ENCODE data around the gene MOB1B.

The MOB1B gene

DNA sequence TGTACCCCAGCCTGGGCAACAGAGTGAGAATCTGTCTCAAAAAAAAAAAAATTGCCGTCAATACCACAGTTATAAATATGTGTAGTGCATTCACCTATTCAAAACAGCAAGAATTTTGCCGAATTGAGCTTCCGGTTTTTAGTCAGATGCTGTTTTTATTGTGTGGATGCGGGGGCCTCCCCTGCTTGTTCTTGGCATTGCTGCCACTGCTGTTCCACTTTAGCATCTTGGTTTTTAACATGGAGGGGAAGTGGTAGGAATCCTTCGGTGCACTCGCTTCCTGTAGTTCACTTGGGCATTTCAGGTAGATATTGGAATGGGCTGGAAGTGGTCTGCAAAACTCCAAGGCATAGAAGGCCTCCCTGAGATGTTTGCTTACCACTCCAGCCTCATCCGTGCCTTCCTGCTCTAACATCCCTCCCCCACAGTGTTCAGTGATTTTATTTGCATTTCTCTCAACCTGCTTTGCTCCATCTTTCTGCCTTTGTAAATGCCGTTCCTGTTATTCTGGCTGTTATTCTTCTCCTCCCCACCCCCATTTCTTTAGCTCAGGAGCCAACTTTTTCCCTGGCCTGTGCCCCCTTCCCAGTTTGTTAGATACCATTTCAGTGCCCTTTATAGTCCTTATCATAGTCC, 25.5 kb downstream of the MOB1B start:
- peak overlapping the region; percentile 1 for H3K4me3 Mint-ChIP-seq
- no peaks in the 10 kb centered on the region for H3K27me3 Mint-ChIP-seq
- H3K4me1 Mint-ChIP-seq: peaks cover 52% of the 10 kb centered on the region
- peak overlapping the region; percentile 59 for H3K27ac Mint-ChIP-seq
- H3K36me3 Mint-ChIP-seq (ENCODE audit: low read depth): peaks cover 4% of the 10 kb centered on the region
- DNase-seq: peak; percentile 16
- peak; percentile 33 for ATAC-seq
- peaks cover under 1% of the 10 kb centered on the region for H3K9me3 Mint-ChIP-seq

DNA sequence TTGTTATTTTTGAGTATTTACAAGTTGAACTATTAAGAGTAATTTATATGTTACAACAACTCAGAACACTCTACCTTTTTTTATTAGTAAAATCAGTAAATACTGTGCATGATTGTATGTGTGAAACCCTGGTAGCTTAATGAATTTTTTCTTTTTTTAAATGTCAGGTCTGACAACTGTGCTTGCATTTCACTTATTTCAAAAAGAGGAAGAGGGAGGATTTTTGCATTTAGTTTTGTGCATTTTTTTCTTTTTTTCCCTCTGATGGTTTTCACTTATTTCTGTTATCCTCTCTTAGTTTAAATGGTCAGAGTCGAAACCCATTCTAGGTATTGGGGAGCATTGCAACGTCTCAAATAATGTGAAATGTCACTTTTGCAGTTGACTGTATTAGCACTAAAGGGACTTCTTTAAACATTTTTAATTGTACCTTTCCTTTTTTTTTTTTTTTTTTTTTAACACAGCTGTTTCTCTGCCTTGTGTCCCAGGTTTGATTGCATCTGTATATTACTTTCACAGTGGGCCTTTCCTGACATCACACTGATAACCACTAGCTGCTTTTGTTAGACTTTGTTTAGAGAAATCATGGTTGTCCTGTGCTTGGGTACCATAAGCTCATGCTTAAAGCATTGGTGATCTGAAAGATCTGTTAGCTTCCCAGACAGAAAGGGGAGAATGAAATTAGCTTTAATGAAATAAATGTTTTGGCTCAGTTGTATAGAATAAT, 28.5 kb downstream of the MOB1B start:
- H3K36me3 Mint-ChIP-seq (ENCODE audit: low read depth): peaks cover 6% of the 10 kb centered on the region
- no peak overlapping the region for H3K27ac Mint-ChIP-seq

DNA sequence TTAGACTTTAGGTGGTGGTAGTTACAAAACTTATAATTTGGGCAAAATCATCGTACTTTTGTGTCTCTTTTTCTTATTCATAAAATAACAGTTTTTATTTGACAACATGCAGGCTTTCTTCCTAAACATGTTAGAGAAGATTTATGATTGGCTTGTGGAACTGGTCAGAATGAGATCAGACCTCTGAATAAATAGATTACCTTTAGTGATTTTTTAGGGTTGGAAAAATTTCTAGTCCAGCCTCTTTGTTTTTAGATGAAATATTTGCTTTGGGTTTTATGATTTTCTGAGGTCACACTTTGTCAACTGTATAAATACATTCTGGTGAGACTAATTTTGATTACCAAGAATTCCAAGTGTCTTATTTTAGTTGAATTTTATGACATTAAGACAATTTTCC, 29.2 kb downstream of the MOB1B start:
- Mint-ChIP-seq H3K4me1 (peaks cover 38% of the 10 kb centered on the region), H3K27me3 (no peaks in the 10 kb centered on the region), H3K36me3 (ENCODE audit: low read depth) (peaks cover 7% of the 10 kb centered on the region), H3K9me3 (peaks cover 4% of the 10 kb centered on the region), H3K4me3 (no peak overlapping the region), H3K27ac (no peak overlapping the region)
- ATAC-seq (no peak), DNase-seq (no peak)

More for the DNA sequence above, 28.5 kb downstream of the MOB1B start:
- H3K4me3 Mint-ChIP-seq: no peak overlapping the region
- peaks cover 4% of the 10 kb centered on the region for H3K9me3 Mint-ChIP-seq
- H3K4me1 Mint-ChIP-seq: peaks cover 40% of the 10 kb centered on the region
- ATAC-seq (no peak), DNase-seq (no peak)
- H3K27me3 Mint-ChIP-seq: no peaks in the 10 kb centered on the region

DNA sequence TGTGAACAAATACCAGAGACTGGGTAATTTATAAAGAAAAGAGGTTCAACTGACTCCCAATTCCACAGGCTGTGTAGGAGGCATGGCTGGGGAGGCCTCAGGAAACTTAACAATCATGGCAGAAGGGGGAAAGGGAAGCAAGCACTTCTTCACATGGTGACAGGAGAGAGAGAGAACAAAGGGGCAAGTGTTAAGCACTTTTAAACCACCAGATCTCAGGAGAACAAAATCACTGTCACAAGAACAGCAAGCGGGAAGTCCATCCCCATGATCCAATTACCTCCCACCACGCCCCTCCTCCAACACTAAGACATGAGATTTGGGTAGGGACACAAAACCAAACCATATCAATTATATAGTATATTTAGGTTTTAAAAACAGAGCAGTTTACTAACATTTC, 30.8 kb downstream of the MOB1B start:
- no peak for ATAC-seq
- H3K27ac Mint-ChIP-seq: no peak overlapping the region
- H3K27me3 Mint-ChIP-seq: no peaks in the 10 kb centered on the region
- H3K4me3 Mint-ChIP-seq: no peak overlapping the region
- H3K36me3 Mint-ChIP-seq (ENCODE audit: low read depth): peaks cover 9% of the 10 kb centered on the region
- H3K4me1 Mint-ChIP-seq: peaks cover 31% of the 10 kb centered on the region
- H3K9me3 Mint-ChIP-seq: peaks cover 4% of the 10 kb centered on the region
- DNase-seq: no peak

DNA sequence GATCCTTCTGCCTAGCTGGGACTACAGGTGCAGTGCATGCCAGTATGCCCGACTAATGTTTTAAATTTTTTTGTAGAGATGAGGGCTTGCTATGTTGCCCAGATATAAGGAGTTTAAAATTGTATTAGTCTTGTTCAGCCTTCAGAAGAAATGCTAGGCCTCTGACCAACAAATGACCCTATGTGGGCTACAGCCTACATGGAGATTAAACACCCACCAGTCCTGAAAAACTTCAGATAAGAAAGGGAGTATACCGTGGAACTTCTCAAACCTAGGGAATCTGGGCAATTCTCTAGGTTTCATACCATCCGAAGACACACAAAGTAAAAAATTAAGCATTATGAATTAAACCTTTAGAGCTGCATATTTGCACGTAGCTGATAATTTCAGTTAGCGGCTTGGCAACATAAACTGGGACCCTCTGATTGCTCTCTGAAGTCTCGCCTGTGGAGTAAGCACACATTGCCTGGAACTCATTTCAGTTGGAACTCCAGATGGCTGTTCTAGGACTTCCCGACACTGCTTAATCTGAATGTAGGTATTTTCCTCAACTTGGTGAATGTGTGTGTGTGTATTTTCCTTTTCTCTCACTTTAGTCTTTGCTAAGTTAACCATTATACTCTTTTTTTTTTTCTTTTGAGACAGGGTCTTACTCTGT, 33.0 kb downstream of the MOB1B start:
- Mint-ChIP-seq H3K4me3 (no peak overlapping the region), H3K4me1 (peaks cover 24% of the 10 kb centered on the region), H3K27ac (no peak overlapping the region), H3K27me3 (no peaks in the 10 kb centered on the region), H3K36me3 (ENCODE audit: low read depth) (peaks cover 9% of the 10 kb centered on the region), H3K9me3 (peaks cover 4% of the 10 kb centered on the region)
- no peak for ATAC-seq
- no peak for DNase-seq

DNA sequence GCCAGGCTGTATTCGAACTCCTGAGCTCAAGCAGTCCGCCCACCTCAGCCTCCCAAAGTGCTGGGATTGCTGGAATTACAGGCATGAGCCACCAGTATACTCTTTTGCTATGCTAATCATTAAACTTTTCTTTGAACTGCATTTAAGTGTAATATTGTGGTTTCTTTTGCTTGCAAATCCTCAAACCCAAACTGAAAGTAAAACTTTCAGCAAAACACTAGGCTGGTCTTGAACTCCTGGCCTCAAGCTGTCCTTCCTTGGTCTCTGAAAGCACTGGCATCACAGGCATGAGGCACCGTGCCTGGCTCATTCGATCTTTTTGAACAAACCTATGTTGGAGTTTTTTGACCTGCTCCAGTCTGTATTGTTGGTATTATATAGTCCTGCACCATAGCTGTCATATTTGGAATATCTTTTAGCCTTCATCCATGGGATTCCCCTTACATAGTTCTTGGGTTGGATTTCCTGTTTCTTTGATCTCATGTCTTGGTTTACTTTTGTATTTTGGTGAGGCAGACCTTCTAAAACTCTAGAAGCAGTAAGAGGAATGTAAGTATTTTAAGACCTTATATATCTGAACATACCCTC, 34.1 kb downstream of the MOB1B start:
- H3K9me3 Mint-ChIP-seq: peaks cover 4% of the 10 kb centered on the region
- no peaks in the 10 kb centered on the region for H3K27me3 Mint-ChIP-seq
- no peak for ATAC-seq
- H3K4me1 Mint-ChIP-seq: peaks cover 15% of the 10 kb centered on the region
- no peak overlapping the region for H3K27ac Mint-ChIP-seq
- peaks cover 6% of the 10 kb centered on the region for H3K36me3 Mint-ChIP-seq (ENCODE audit: low read depth)
- no peak overlapping the region for H3K4me3 Mint-ChIP-seq
- no peak for DNase-seq

DNA sequence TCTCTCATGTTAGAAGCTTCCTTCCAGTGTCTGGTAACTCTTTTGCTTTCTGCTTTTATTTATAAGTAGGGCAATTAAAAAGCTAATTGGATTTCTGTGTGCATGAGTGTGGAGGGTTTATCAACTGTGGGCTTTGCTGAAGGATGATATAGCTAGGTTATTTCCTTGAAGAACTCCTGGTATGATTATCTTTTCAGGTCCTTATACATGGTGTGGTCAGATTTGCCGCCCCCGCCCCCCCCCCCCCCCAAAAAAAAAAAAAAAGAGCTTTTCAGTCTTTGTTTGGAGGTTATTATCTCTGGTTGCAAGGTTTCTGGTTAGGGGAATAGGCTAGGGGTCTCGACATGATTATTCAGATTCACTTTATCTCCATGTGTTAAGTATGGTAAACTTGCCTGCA, 35.9 kb downstream of the MOB1B start:
- no peak overlapping the region for H3K4me3 Mint-ChIP-seq
- no peaks in the 10 kb centered on the region for H3K27me3 Mint-ChIP-seq
- no peak overlapping the region for H3K27ac Mint-ChIP-seq
- DNase-seq (no peak), ATAC-seq (no peak)
- peaks cover 20% of the 10 kb centered on the region for H3K4me1 Mint-ChIP-seq
- peaks cover 4% of the 10 kb centered on the region for H3K36me3 Mint-ChIP-seq (ENCODE audit: low read depth)
- no peaks in the 10 kb centered on the region for H3K9me3 Mint-ChIP-seq

DNA sequence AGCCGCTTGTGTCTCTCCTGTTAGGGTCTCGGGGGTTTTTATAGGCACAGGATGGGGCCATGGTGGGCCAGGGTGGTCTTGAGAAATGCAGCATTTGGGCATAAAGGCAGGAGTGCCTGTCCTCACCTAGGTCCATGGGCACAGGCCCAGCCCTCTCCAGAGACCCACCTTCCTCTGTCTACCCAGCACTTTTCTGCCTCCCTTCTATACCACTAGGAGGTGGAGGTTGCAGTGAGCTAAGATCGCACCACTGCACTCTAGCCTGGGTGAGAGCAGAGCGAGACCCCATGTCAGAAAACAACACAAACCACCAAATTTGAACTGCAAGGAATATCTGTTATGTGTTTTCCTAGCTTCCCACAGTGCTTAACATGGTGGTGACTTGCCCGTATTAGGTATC, 38.0 kb downstream of the MOB1B start:
- Mint-ChIP-seq H3K27me3 (no peaks in the 10 kb centered on the region), H3K4me1 (peaks cover 33% of the 10 kb centered on the region), H3K4me3 (no peak overlapping the region), H3K27ac (no peak overlapping the region), H3K9me3 (no peaks in the 10 kb centered on the region), H3K36me3 (ENCODE audit: low read depth) (peaks cover 4% of the 10 kb centered on the region)
- no peak for DNase-seq
- no peak for ATAC-seq

DNA sequence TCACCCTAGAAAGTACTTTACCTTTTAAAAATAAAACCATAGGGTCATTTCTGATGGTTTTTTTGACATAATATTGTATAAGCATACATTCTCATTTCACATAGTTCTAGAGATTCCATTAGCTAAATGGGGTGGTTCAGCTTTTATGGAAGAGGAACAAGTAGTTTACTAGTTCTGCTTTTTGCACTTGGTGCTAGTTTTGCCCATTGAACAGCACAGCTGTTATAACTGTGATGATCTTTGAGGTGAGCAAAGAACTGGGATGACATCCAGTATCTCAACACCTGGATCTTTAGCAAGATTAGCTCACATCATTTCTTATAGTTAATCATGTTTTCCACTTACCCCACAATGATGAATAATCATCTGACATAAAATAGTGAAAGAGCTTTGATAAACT, 40.9 kb downstream of the MOB1B start:
- Mint-ChIP-seq H3K36me3 (ENCODE audit: low read depth) (peaks cover 2% of the 10 kb centered on the region), H3K4me1 (peaks cover 23% of the 10 kb centered on the region), H3K27me3 (no peaks in the 10 kb centered on the region), H3K9me3 (no peaks in the 10 kb centered on the region), H3K27ac (no peak overlapping the region), H3K4me3 (no peak overlapping the region)
- DNase-seq: no peak
- peak; percentile 24 for ATAC-seq

DNA sequence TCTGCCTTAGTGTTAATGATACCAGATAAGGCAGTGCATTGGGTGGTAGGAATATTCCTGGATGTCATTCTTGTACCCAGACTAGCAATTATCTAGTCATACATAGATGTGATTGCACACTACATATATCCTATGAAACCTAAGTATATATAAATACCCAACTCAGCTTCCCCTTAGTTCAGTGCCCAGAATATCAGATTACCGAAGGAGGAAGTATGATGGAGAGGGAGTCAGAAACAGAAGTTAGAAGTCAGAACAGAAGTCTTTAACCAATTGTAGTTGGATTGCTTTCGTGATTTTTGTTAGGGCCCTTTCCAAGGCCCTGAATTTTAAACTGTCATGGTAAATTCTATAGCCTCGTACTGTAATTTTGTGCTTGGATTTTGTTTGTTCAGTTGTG, 42.9 kb downstream of the MOB1B start:
- Mint-ChIP-seq H3K4me1 (peaks cover 20% of the 10 kb centered on the region), H3K9me3 (no peaks in the 10 kb centered on the region), H3K36me3 (ENCODE audit: low read depth) (peaks cover 2% of the 10 kb centered on the region), H3K27me3 (no peaks in the 10 kb centered on the region), H3K4me3 (no peak overlapping the region), H3K27ac (no peak overlapping the region)
- ATAC-seq: no peak
- DNase-seq: no peak

DNA sequence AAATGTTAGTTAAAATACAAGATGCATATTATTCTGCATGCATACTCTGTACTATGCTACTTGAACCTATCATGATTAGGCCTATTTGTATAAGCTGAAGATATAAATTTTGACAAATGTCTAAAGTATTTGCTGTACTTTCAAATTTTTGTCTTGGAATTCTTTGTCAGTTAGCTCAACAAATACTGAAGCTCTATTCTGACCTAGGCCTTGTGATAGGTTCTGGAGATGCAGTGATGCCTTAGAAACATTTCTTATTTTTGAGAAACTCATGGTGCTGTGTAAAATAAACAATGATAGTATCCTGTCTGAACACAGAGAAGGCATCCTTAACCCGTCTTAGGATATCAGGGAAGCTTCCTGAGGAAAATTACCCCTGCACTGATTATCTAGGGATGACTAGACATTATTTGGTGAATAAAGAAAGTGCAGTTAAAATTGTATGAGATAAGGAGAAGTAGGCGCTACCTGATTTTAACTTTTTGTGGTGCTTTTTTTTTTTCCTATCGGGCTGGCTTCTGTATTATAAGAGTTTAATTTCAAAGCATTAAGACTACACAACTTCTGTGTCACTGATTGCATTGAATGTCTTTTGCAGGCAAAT, 43.4 kb downstream of the MOB1B start:
- ATAC-seq (no peak), DNase-seq (no peak)
- Mint-ChIP-seq H3K4me1 (peaks cover 20% of the 10 kb centered on the region), H3K27ac (no peak overlapping the region), H3K4me3 (no peak overlapping the region), H3K36me3 (ENCODE audit: low read depth) (peaks cover 2% of the 10 kb centered on the region), H3K9me3 (no peaks in the 10 kb centered on the region), H3K27me3 (no peaks in the 10 kb centered on the region)

DNA sequence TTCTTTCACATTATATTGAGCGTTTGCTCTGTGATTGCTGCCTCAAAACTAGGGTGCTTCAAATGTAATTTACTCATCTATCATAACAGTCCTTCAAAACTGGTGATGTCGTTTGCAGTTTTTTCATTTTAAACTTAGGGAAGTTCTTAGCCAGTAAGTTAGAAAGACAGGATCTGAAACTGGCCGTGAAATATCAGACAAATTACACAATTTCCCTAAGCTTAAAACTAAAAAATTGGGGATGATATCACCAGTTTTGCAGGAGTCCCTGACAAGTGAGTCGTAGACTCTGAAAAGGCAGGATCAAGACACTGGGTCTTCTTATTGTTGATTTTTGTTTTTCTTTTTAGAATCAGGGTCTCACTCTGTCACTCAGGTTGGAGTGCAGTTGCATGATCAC, 44.8 kb downstream of the MOB1B start:
- Mint-ChIP-seq H3K9me3 (no peaks in the 10 kb centered on the region), H3K27me3 (no peaks in the 10 kb centered on the region), H3K4me3 (no peak overlapping the region), H3K36me3 (ENCODE audit: low read depth) (peaks cover 2% of the 10 kb centered on the region), H3K4me1 (peaks cover 20% of the 10 kb centered on the region), H3K27ac (no peak overlapping the region)
- no peak for ATAC-seq
- DNase-seq: no peak

DNA sequence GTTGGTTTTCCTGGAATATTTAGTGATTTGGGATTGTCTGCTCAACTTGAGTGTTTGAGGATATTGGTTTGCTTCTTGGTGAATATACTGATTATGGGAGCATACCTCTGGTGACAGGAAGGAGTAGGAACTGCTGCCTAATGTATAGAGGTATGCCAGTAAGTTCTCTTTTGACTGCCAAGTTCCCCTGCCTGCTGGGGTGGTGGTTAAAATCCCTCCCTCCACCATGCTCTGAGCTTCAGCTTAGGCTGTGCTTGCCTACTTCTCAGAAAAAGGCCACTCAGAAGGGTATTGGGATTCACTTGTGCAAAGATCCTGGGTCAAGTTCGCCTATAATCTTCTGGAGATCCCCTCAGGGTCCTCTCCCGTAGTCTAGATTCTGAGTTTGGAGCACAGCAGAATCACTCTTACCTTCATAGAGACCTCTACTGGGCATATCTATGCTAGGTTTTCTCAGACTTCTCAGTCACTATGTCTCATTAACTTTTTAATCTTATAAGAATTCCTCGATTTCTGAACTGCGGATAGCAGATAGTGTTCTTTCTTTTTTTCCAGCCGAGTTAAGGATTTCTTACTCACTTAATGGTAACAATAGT, 46.6 kb downstream of the MOB1B start:
- H3K27me3 Mint-ChIP-seq: no peaks in the 10 kb centered on the region
- peaks cover 14% of the 10 kb centered on the region for H3K4me1 Mint-ChIP-seq
- no peak for ATAC-seq
- H3K36me3 Mint-ChIP-seq (ENCODE audit: low read depth): peaks cover 2% of the 10 kb centered on the region
- no peaks in the 10 kb centered on the region for H3K9me3 Mint-ChIP-seq
- H3K27ac Mint-ChIP-seq: no peak overlapping the region
- no peak for DNase-seq
- no peak overlapping the region for H3K4me3 Mint-ChIP-seq

DNA sequence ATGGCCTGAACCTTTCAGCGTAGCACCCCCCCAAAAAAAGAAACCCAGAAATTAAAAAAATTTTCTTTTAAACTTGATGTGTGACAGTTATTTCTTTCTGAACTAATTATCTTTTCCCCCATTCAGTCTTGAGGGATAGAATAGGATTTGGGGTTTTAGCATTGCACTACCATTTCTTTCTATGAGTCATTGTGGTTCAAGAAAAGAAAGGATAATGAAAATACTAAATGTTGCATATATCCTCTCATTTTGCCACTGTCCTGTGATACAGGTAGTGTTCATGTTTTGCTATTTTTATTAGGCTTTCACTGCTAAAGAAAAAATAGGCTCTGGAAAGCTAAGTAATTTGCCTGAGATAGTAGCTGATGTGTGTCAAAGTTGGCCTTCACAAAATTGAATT, 51.9 kb downstream of the MOB1B start:
- DNase-seq: no peak
- no peaks in the 10 kb centered on the region for H3K36me3 Mint-ChIP-seq (ENCODE audit: low read depth)
- H3K27me3 Mint-ChIP-seq: no peaks in the 10 kb centered on the region
- no peak overlapping the region for H3K27ac Mint-ChIP-seq
- no peak overlapping the region for H3K4me3 Mint-ChIP-seq
- no peaks in the 10 kb centered on the region for H3K9me3 Mint-ChIP-seq
- H3K4me1 Mint-ChIP-seq: peaks cover 9% of the 10 kb centered on the region
- ATAC-seq: no peak
